ENCODE results near the gene CYSRT1.

Gene CYSRT1

DNA sequence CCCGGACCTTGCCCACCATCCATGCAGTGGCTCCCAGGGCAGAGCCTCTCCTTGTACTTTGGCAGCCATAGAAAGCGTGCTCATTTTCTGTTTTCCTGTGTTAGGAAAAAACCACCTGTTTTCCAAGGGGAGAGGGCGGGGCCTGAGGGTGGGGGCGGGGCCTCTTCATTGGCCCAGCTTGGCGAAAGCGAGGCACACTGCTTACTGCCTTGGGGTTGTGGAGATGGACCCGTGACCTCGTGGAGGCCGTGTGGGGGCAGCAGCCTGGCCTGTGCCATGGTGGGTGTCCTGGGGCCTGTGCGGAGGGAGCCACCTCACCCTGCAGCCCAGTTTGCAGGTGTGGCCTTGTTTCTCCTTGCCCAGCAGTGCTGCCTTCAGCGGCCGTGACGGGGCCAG, 48.1 kb downstream of the CYSRT1 start:
- DNase-seq: no peak

GRCh38 chr9:137273611-137274320, 48.8 kb downstream of the CYSRT1 start:
- no peak for DNase-seq

GRCh38 chr9:137275203-137275587, 50.2 kb downstream of the CYSRT1 start:
- no peak for DNase-seq
